Midbrain (tissue), 1 donor: ENCODE data around the gene HOXB5.

Source experiments
- DNase-seq: peaks from one replicate; lab custom pipeline; 2025; lab: John Stamatoyannopoulos, UW

HOXB5 gene

GRCh38 chr17:48571826-48572417, 21.7 kb downstream of the HOXB5 start:
- DNase-seq: no peak

- no peak for DNase-seq
These were observed 22.4 kb downstream of the HOXB5 start for GRCh38 chr17:48571024-48571818.

GRCh38 chr17:48570325-48571023, 23.1 kb downstream of the HOXB5 start:
- DNase-seq: no peak

GRCh38 chr17:48569674-48570324, 23.8 kb downstream of the HOXB5 start:
- DNase-seq: no peak

- DNase-seq: no peak
These were observed 24.4 kb downstream of the HOXB5 start for GRCh38 chr17:48569240-48569582.

GRCh38 chr17:48568499-48569239, 24.9 kb downstream of the HOXB5 start:
- no peak for DNase-seq

GRCh38 chr17:48567646-48568354, 25.8 kb downstream of the HOXB5 start:
- DNase-seq: no peak

- DNase-seq: no peak
These were observed 26.4 kb downstream of the HOXB5 start for GRCh38 chr17:48567209-48567608.

- DNase-seq: no peak
These were observed 26.9 kb downstream of the HOXB5 start for GRCh38 chr17:48566717-48567116.

- DNase-seq: no peak
These were observed 27.5 kb downstream of the HOXB5 start for GRCh38 chr17:48565925-48566710.

GRCh38 chr17:48565022-48565554, 28.5 kb downstream of the HOXB5 start:
- no peak for DNase-seq

- DNase-seq: no peak
These were observed 29.2 kb downstream of the HOXB5 start for GRCh38 chr17:48564188-48565021.

GRCh38 chr17:48563867-48564187, 29.8 kb downstream of the HOXB5 start:
- no peak for DNase-seq

GRCh38 chr17:48563385-48563838, 30.2 kb downstream of the HOXB5 start:
- DNase-seq: no peak

GRCh38 chr17:48562934-48563333, 30.6 kb downstream of the HOXB5 start:
- DNase-seq: no peak

- no peak for DNase-seq
These were observed 31.4 kb downstream of the HOXB5 start for GRCh38 chr17:48561884-48562810.

- no peak for DNase-seq
These were observed 33.5 kb downstream of the HOXB5 start for GRCh38 chr17:48559840-48560817.
